Natural killer cell treated with Interleukin-12 subunit alpha and Interleukin-12 subunit beta and Interleukin-15 and Interleukin-18, amount 100 ng/mL, for 72 hours (primary cell): ENCODE data around the gene POLD2. TPM values are rescaled to one million over a fixed set of nuclear protein-coding genes. Genes with fewer than 3 reads are reported as not detected.
"Not testable (repeated sequence)": the region's sequence is repeated elsewhere in the genome, so short reads cannot be mapped to it uniquely, and the experiment has no call there.

Experiments
- ATAC-seq, 2 donors: fragments of 150-1000 bp; cut with Tn5 transposase in 1 of 2; sonication (Bioruptor Pico), chemical (Tn5 transposase) in 1 of 2; 2 replicates each; pipeline ENCODE4 v1.10.0; 2021
- DNase-seq: peaks from one replicate; pipeline ENCODE4 v3.0.0; 2022; ENCODE audit warnings: low spot score
- H3K27ac Mint-ChIP-seq, 2 donors: 1 replicate in 1 of 2; 2 replicates in 1 of 2; pipeline ENCODE4 v1.8.0; 2022; ENCODE audit warnings: mixed read lengths in 2 of 2, mild to moderate bottlenecking in 1 of 2, moderate library complexity in 1 of 2
- H3K27me3 Mint-ChIP-seq, 2 donors: 1 replicate in 1 of 2; 2 replicates in 1 of 2; pipeline ENCODE4 v1.8.0; 2022; ENCODE audit warnings: mixed read lengths in 2 of 2
- H3K36me3 Mint-ChIP-seq: one replicate; pipeline ENCODE4 v1.8.0; 2022; ENCODE audit warnings: mixed read lengths
- H3K4me1 Mint-ChIP-seq, 2 donors: 1 replicate in 1 of 2; 2 replicates in 1 of 2; pipeline ENCODE4 v1.8.0; 2022; ENCODE audit warnings: low read depth in 2 of 2, mixed read lengths in 2 of 2, mild to moderate bottlenecking in 1 of 2
- H3K4me3 Mint-ChIP-seq: one replicate; pipeline ENCODE4 v1.8.0; 2022; ENCODE audit warnings: mixed read lengths
- H3K9me3 Mint-ChIP-seq: 2 replicates; pipeline ENCODE4 v1.8.0; 2022; ENCODE audit warnings: mixed read lengths
- total RNA-seq, 2 donors: library from RNA; stranded (reverse); gene quantifications; one replicate each; pipeline ENCODE4 v1.2.3, GENCODE V29; 2022

Gene POLD2
- total RNA-seq = 100 to 1,000 TPM; 101 to 229 TPM

- ATAC-seq = peak; percentile 100
- Mint-ChIP-seq H3K27ac (peak within 1 kb of the TSS; percentile 57 to 89), H3K36me3 (peaks cover 13% of the 10 kb centered on the region), H3K9me3 (no peaks in the 10 kb centered on the region), H3K4me1 (peaks cover 16 to 28% of the 10 kb centered on the region in 2 donors), H3K27me3 (no peaks in the 10 kb centered on the region), H3K4me3 (peak within 1 kb of the TSS; percentile 91)
- peak; percentile 99 for DNase-seq
These were observed at the start of gene POLD2 for GRCh38 chr7:44123190-44124003. POLD2 (minus strand) TSS chr7:44123548; CDS start chr7:44122053, 1,495 bp downstream.

- Mint-ChIP-seq H3K36me3 (no peaks in the 10 kb centered on the region), H3K27ac (no peak overlapping the region), H3K9me3 (no peaks in the 10 kb centered on the region), H3K4me3 (no peak overlapping the region), H3K4me1 (peaks cover 0 to under 1% of the 10 kb centered on the region in 2 donors), H3K27me3 (peaks cover 14 to 36% of the 10 kb centered on the region in 2 donors)
- ATAC-seq (no peak), DNase-seq (no peak)
These were observed 49.6 kb upstream of the POLD2 start for GRCh38 chr7:44172803-44173424.

- DNase-seq (no peak), ATAC-seq (no peak)
- Mint-ChIP-seq H3K27ac (no peak overlapping the region), H3K4me3 (no peak overlapping the region), H3K36me3 (no peaks in the 10 kb centered on the region), H3K27me3 (peaks cover 11 to 30% of the 10 kb centered on the region in 2 donors), H3K4me1 (peaks cover 0 to 6% of the 10 kb centered on the region in 2 donors), H3K9me3 (no peaks in the 10 kb centered on the region)
These were observed 49.0 kb upstream of the POLD2 start for GRCh38 chr7:44172352-44172751.

GRCh38 chr7:44171901-44172300 lies 48.6 kb upstream of the POLD2 start:
- not testable (repeated sequence) for H3K9me3 Mint-ChIP-seq, ATAC-seq, H3K36me3 Mint-ChIP-seq, DNase-seq, H3K27ac Mint-ChIP-seq, H3K4me3 Mint-ChIP-seq, H3K4me1 Mint-ChIP-seq
- H3K27me3 Mint-ChIP-seq = peaks cover 11 to 29% of the 10 kb centered on the region in 2 donors

GRCh38 chr7:44167920-44168319 lies 44.6 kb upstream of the POLD2 start:
- H3K27ac Mint-ChIP-seq = no peak overlapping the region
- H3K27me3 Mint-ChIP-seq = peaks cover 15 to 18% of the 10 kb centered on the region in 2 donors
- peaks cover 0 to 7% of the 10 kb centered on the region in 2 donors for H3K4me1 Mint-ChIP-seq
- DNase-seq (no peak), ATAC-seq (no peak)
- H3K36me3 Mint-ChIP-seq = no peaks in the 10 kb centered on the region
- H3K9me3 Mint-ChIP-seq = no peaks in the 10 kb centered on the region
- no peak overlapping the region for H3K4me3 Mint-ChIP-seq

- DNase-seq = no peak
- no peaks in the 10 kb centered on the region for H3K9me3 Mint-ChIP-seq
- ATAC-seq = no peak
These were observed 40.2 kb upstream of the POLD2 start for GRCh38 chr7:44163591-44163990.

GRCh38 chr7:44162785-44163395 lies 39.5 kb upstream of the POLD2 start:
- peak in 1 of 2 donors; percentile 21 for ATAC-seq
- H3K4me3 Mint-ChIP-seq = no peak overlapping the region
- H3K27me3 Mint-ChIP-seq = peaks cover 21 to 23% of the 10 kb centered on the region in 2 donors

More at GRCh38 chr7:44163591-44163990, 40.2 kb upstream of the POLD2 start:
- Mint-ChIP-seq H3K4me1 (peaks cover 0 to 7% of the 10 kb centered on the region in 2 donors), H3K36me3 (no peaks in the 10 kb centered on the region), H3K27ac (no peak overlapping the region), H3K27me3 (peaks cover 21 to 23% of the 10 kb centered on the region in 2 donors), H3K4me3 (no peak overlapping the region)

GRCh38 chr7:44162179-44162578 lies 38.8 kb upstream of the POLD2 start:
- ATAC-seq (no peak), DNase-seq (peak; percentile 49)
- Mint-ChIP-seq H3K27me3 (peaks cover 21 to 23% of the 10 kb centered on the region in 2 donors), H3K4me3 (no peak overlapping the region), H3K27ac (no peak overlapping the region), H3K36me3 (no peaks in the 10 kb centered on the region), H3K9me3 (no peaks in the 10 kb centered on the region), H3K4me1 (no peaks in the 10 kb centered on the region)

More at GRCh38 chr7:44162785-44163395, 39.5 kb upstream of the POLD2 start:
- no peak for DNase-seq
- no peak overlapping the region for H3K27ac Mint-ChIP-seq
- H3K9me3 Mint-ChIP-seq = no peaks in the 10 kb centered on the region
- H3K36me3 Mint-ChIP-seq = no peaks in the 10 kb centered on the region
- H3K4me1 Mint-ChIP-seq = peaks cover 0 to 7% of the 10 kb centered on the region in 2 donors

GRCh38 chr7:44161371-44161770 lies 38.0 kb upstream of the POLD2 start:
- no peak for ATAC-seq
- Mint-ChIP-seq H3K36me3 (no peaks in the 10 kb centered on the region), H3K27me3 (peaks cover 21 to 23% of the 10 kb centered on the region in 2 donors), H3K27ac (no peak overlapping the region), H3K9me3 (no peaks in the 10 kb centered on the region), H3K4me1 (no peaks in the 10 kb centered on the region), H3K4me3 (no peak overlapping the region)
- DNase-seq = peak; percentile 49

GRCh38 chr7:44159824-44160630 lies 36.7 kb upstream of the POLD2 start:
- H3K27ac Mint-ChIP-seq = no peak overlapping the region
- ATAC-seq (no peak), DNase-seq (peak; percentile 23)
- H3K36me3 Mint-ChIP-seq = no peaks in the 10 kb centered on the region
- peaks cover 18 to 23% of the 10 kb centered on the region in 2 donors for H3K27me3 Mint-ChIP-seq
- no peaks in the 10 kb centered on the region for H3K9me3 Mint-ChIP-seq
- H3K4me1 Mint-ChIP-seq = no peaks in the 10 kb centered on the region
- no peak overlapping the region for H3K4me3 Mint-ChIP-seq

GRCh38 chr7:44158873-44159631 lies 35.7 kb upstream of the POLD2 start:
- Mint-ChIP-seq H3K36me3 (no peaks in the 10 kb centered on the region), H3K9me3 (no peaks in the 10 kb centered on the region), H3K27ac (no peak overlapping the region), H3K4me3 (no peak overlapping the region), H3K27me3 (peaks cover 11 to 15% of the 10 kb centered on the region in 2 donors), H3K4me1 (no peaks in the 10 kb centered on the region)
- no peak for ATAC-seq
- DNase-seq = peak; percentile 56

- no peaks in the 10 kb centered on the region for H3K36me3 Mint-ChIP-seq
- H3K27ac Mint-ChIP-seq = no peak overlapping the region
- no peak overlapping the region for H3K4me3 Mint-ChIP-seq
- DNase-seq = peak; percentile 50
- no peaks in the 10 kb centered on the region for H3K4me1 Mint-ChIP-seq
- no peak for ATAC-seq
- peaks cover 9 to 11% of the 10 kb centered on the region in 2 donors for H3K27me3 Mint-ChIP-seq
- H3K9me3 Mint-ChIP-seq = no peaks in the 10 kb centered on the region
These were observed 34.9 kb upstream of the POLD2 start for GRCh38 chr7:44158096-44158872.
